GM18511 (cell line): ENCODE results near the gene HOMEZ.

Experiments used
- ATAC-seq: cut with Tn5 transposase; IDR thresholded peaks from one replicate; pipeline ENCODE4 v1.9.1; 2021; ENCODE audit warnings: mild to moderate bottlenecking, moderate library complexity; ENCODE audit not compliant: unreplicated experiment

HOMEZ gene

GRCh38 chr14:23308721-23309445, 23.0 kb upstream of the HOMEZ start:
- ATAC-seq: no peak

GRCh38 chr14:23307687-23308644, 22.0 kb upstream of the HOMEZ start:
- no peak for ATAC-seq

- no peak for ATAC-seq
Observed at GRCh38 chr14:23307146-23307530, 21.2 kb upstream of the HOMEZ start.

GRCh38 chr14:23306412-23307145, 20.6 kb upstream of the HOMEZ start, which contains the start of gene BCL2L2:
Gene BCL2L2, plus strand, starts transcription at chr14:23306833. Its CDS starts 935 bp downstream, at chr14:23307768.
- ATAC-seq: no peak

- ATAC-seq: peak; percentile 46
Observed at GRCh38 chr14:23302290-23303225, 16.6 kb upstream of the HOMEZ start, which contains the start of gene PPP1R3E. Gene PPP1R3E, minus strand, starts transcription at chr14:23302859. Its CDS starts 283 bp downstream, at chr14:23302576.

GRCh38 chr14:23301969-23302289, 16.0 kb upstream of the HOMEZ start:
- ATAC-seq: peak; percentile 17

DNA sequence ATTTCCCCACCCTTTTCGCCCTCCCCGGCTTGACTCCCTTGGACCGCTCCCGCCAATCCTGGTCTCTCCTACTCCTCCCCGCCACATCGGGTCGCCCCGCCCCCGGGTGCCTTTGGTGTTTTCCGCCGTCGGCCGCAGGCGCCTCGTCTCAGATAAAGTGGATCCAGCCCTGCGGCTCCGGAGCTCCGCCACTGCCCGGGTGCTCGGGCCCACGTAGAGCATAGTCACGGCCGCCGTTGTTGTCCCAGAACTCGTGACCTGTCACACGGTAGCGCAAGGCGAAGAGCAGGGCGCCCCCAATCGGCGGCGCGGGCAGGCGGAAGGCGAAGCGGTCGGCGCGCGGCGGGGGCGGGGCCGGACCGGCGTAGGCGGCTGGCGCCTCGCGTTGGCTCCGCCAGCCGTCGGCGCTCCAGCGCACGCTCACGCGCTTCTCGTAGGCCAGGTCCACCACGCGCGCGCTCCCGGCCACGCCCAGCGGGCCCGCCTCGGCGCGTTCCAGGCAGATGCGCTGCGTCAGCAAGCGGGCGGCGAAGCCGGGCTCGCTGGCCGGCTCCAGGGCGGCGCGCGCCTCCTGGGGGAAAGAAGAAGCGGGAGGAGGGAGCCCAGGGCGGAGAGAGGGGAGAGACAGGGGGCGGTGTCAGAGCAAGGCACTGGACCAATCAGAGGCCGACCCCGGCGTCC, 15.5 kb upstream of the HOMEZ start:
- ATAC-seq: peak; percentile 81

DNA sequence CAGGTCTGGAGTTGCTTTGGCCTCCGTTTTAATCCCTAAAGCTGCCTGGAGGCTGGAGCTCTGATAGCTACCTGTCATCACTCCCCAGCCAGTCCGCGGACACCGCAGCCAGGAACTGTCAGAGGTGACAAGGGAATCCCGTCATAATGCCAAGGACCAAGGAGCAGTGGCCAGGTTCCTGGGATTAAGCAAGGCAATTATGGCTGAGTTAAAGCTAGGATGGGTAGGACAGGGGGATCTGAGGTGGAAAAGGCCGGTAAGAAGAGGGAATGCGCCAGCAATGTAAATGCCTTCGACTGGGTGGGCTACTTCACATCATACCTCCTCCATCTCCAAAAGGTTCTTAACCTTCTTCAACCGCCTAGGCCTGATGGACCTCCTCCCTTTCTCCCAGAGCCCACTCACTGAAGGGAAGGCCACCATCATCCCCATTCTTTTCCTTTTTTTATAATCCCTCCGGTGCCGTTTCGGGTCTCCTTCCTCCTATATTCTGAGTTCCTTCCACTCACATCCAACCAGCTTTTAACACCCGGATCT, 14.8 kb upstream of the HOMEZ start:
- no peak for ATAC-seq

GRCh38 chr14:23299986-23300686, 14.2 kb upstream of the HOMEZ start:
- no peak for ATAC-seq

GRCh38 chr14:23299211-23299957, 13.5 kb upstream of the HOMEZ start:
- ATAC-seq: no peak

DNA sequence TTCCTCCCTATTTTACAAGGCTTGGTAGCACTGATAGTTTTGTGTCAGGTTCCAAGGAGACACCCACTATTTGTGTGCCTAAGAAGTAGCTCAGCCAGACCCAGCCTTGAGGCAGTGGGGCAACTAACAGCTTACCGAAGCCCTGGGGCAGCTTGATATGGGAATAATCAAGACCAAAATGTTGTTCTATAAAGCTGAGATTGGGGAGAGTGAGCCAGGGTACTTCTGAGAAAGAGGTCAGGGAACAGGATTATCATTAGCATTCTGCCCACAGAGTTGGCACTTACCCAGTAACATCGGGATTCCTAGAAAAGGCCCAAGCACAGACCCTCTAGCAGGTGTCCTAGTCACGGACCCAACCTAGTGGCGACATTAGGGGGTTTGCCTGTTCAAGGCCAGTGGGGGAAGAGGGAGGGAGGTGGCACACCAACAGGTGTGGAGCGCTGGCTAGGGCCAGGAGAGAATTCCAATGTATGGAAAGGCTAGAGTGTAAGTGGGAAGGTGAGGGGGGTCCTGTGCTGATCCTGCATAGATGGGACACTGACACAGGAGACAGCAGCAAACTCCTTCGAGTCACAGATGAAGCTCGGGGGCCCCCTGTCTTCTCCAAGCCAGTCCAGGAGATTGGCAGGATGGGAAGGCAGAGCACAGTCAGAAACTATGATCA, 11.8 kb upstream of the HOMEZ start:
- no peak for ATAC-seq

DNA sequence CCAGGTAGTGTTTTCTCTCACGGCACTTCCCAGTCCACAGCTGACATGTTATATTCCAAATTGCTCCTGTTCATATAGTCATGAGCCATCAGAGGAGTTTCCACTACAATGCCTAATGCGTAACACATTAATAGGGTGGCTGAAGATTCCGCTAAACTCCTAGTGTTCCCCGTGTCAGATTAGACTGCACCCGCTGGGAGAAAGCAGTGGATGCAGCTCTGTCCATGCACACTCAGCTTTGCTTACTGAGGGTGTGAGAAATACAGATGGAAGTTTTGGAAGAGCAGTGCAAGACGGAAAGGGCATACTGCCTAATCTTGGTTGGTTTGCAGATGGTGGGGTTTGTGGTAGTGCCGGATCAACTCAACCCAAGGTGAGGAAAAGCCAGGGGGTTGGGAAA, 11.2 kb upstream of the HOMEZ start:
- ATAC-seq: no peak

GRCh38 chr14:23296012-23296777, 10.3 kb upstream of the HOMEZ start:
- ATAC-seq: no peak

DNA sequence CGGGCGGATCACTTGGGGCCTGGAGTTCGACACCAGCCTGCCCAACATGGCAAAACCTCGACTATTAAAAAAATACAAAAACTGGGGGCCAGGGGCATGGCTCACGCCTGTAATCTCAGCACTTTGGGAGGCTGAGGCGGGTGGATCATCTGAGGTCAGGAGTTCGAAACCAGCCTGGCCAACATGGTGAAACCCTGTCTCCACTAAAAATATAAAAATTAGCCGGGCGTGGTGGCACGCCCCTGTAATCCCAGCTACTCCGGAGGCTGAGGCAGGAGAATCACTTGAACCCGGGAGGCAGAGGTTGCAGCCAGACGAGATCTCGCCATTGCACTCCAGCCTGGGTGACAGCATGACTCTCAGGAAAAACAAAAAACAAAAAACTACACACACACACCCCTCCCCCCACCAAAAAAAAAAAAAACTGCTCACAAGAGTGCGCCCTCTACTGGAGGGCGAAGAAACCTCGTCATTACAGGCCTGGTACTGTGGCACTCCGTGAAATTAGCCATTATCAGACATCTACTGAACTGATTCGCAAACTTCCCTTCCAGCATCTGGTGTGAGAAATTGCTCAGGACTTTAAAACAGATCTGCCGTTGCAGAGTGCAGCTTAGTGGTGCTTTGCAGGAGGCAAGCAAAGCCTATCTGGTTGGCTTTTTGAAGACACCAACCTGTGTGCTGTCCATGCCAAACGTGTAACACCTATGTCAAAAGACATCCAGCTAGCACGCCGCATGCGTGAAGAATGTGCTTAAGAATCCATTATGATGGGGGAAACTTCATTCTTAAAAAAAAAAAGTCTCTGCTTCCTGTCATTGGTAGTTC, 9.0 kb upstream of the HOMEZ start:
- no peak for ATAC-seq

- no peak for ATAC-seq
Observed at GRCh38 chr14:23286902-23287479, 1.1 kb upstream of the HOMEZ start.
